GM21447 (cell line): ENCODE measurements around the gene AIDA.
"Not testable (repeated sequence)": the region's sequence is repeated elsewhere in the genome, so short reads cannot be mapped to it uniquely, and the experiment has no call there.

ENCODE experiments used
- ATAC-seq: cut with Tn5 transposase; IDR thresholded peaks from one replicate; pipeline ENCODE4 v1.9.1; 2021; ENCODE audit not compliant: unreplicated experiment

AIDA gene

GRCh38 chr1:222713091-222713961 is 1.0 kb upstream of the AIDA start:
- peak; percentile 72 for ATAC-seq

- ATAC-seq: peak; percentile 28
Observed at GRCh38 chr1:222711319-222712252, 705 bp downstream of the AIDA start.

- no peak for ATAC-seq
Observed at GRCh38 chr1:222709700-222710153, 2.6 kb downstream of the AIDA start.

GRCh38 chr1:222706815-222707214 is 5.5 kb downstream of the AIDA start:
- no peak for ATAC-seq

- ATAC-seq: no peak
Observed at GRCh38 chr1:222704260-222704659, 8.0 kb downstream of the AIDA start.

- ATAC-seq: no peak
Observed at GRCh38 chr1:222702210-222702609, 10.1 kb downstream of the AIDA start.

- no peak for ATAC-seq
Observed at GRCh38 chr1:222697826-222698225, 14.5 kb downstream of the AIDA start.

- ATAC-seq: no peak
Observed at GRCh38 chr1:222697203-222697602, 15.1 kb downstream of the AIDA start.

- no peak for ATAC-seq
Observed at GRCh38 chr1:222696741-222697140, 15.6 kb downstream of the AIDA start.

- ATAC-seq: no peak
Observed at GRCh38 chr1:222694927-222695326, 17.4 kb downstream of the AIDA start.

- no peak for ATAC-seq
Observed at GRCh38 chr1:222691016-222691415, 21.3 kb downstream of the AIDA start.

GRCh38 chr1:222680080-222680479 is 32.2 kb downstream of the AIDA start:
- no peak for ATAC-seq

- ATAC-seq: no peak
Observed at GRCh38 chr1:222670110-222670509, 42.2 kb downstream of the AIDA start.

- ATAC-seq: not testable (repeated sequence)
Observed at GRCh38 chr1:222669107-222669506, 43.2 kb downstream of the AIDA start.

- not testable (repeated sequence) for ATAC-seq
Observed at GRCh38 chr1:222668184-222668583, 44.1 kb downstream of the AIDA start.

GRCh38 chr1:222665964-222666363 is 46.3 kb downstream of the AIDA start:
- no peak for ATAC-seq

GRCh38 chr1:222663431-222663934 is 48.8 kb downstream of the AIDA start:
- no peak for ATAC-seq

GRCh38 chr1:222657899-222658298 is 54.4 kb downstream of the AIDA start:
- ATAC-seq: no peak

- no peak for ATAC-seq
Observed at GRCh38 chr1:222656391-222657155, 55.7 kb downstream of the AIDA start.

- ATAC-seq: peak; percentile 97
Observed at GRCh38 chr1:222654849-222655248, 57.4 kb downstream of the AIDA start.
